Spinal cord (tissue), 10 donors: ENCODE results near the gene CWC22. TPM values are rescaled to one million over a fixed set of nuclear protein-coding genes. Genes with fewer than 3 reads are reported as not detected.
"Not testable (repeated sequence)": the region's sequence is repeated elsewhere in the genome, so short reads cannot be mapped to it uniquely, and the experiment has no call there.

Experiments used
- DNase-seq, 6 donors: peaks; one replicate each; pipeline versions ENCODE4 v3.0.0 to v3.0.0-alpha.2; 2013 to 2015; ENCODE audit warnings: low spot score in 6 of 6, low read depth in 4 of 6
- H3K27ac ChIP-seq: one replicate; pipeline ENCODE4 v1.5.1; 2013; ENCODE audit warnings: low read depth, low read length, control low read depth
- H3K27me3 ChIP-seq: one replicate; pipeline ENCODE4 v1.6.1; 2013; ENCODE audit warnings: low read length; ENCODE audit not compliant: control insufficient read depth, insufficient read depth
- H3K36me3 ChIP-seq: one replicate; pipeline ENCODE4 v1.6.1; 2013; ENCODE audit warnings: low read length; ENCODE audit not compliant: control insufficient read depth, insufficient read depth
- H3K4me1 ChIP-seq: one replicate; pipeline ENCODE4 v1.6.1; 2013; ENCODE audit warnings: low read length; ENCODE audit not compliant: control insufficient read depth, insufficient read depth
- H3K4me3 ChIP-seq: one replicate; pipeline ENCODE4 v1.5.1; 2013; ENCODE audit warnings: low read depth, low read length, control low read depth
- H3K9me3 ChIP-seq: one replicate; pipeline ENCODE4 v1.6.1; 2013; ENCODE audit warnings: low read length; ENCODE audit not compliant: control insufficient read depth, insufficient read depth
- WGBS: methylation state at CpG from one replicate; pipeline ENCODE4 v1.1.5; 2013; ENCODE audit warnings: missing lambda C conversion rate; ENCODE audit not compliant: insufficient coverage; 5-methylcytosine and 5-hydroxymethylcytosine counted together
- polyA plus RNA-seq, 2 donors: library from polyadenylated mRNA; unstranded; fragments of 120-200 nt; gene quantifications; one replicate each; pipeline ENCODE4 v1.2.1, GENCODE V29; 2013; ENCODE audit not compliant: insufficient read length in 2 of 2
- total RNA-seq, 2 donors: library from RNA; depleted of rRNA in 1 of 2; stranded (reverse); fragments of 120-200 nt in 1 of 2; fragments of >200 nt in 1 of 2; gene quantifications; one replicate each; pipeline versions ENCODE4 v1.2.3 to v1.2.4, GENCODE V29; 2013 to 2014
- donor health status: healthy.

Gene CWC22
- total and polyA plus RNA-seq, 4 donors = 17.1 to 27.2 (median 21.1) TPM

DNA sequence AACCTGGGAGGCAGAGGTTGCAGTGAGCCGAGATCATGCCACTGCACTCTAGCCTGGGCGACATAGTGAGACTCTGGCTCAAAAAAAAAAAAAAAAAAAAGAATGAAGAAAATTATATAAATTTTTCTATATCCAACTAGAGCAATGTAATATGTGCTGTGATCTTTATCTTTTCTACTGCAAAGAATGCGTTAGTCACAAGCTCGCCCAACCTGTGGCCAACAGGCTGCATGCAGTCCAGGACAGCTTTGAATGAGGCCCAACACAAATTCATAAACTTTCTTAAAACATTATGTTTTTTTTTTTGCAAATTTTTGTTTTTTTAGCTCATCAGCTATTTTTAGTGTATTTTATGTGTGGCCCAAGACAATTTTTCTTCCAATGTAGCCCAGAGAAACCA is 48.8 kb downstream of the CWC22 start:
- H3K36me3 ChIP-seq, H3K4me1 ChIP-seq, H3K27me3 ChIP-seq, H3K4me3 ChIP-seq, H3K9me3 ChIP-seq, H3K27ac ChIP-seq, DNase-seq: not testable (repeated sequence)
- WGBS = no CpG with 5 or more reads among the region's 4 CpGs

DNA sequence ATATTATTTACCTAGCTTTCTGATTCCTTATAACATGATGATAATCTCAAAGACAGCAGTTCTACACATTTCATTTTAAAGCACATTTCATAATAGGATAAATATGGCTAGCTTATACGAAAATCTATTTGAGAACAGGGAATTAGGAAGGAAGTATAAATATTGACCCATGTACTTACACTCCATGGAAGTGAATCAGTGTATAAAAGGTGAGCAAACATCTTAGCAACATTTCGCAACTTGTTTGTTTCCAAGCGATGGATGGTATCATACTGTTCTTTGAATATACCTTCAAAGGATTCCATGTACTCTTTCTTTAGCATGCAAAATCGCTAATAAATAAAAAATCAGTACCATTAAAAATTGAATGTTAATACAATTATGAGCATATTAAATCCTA is 53.1 kb downstream of the CWC22 start:
- no peak for DNase-seq
- Histone ChIP-seq H3K27ac (no peak overlapping the region), H3K4me1 (no peaks in the 10 kb centered on the region), H3K9me3 (no peaks in the 10 kb centered on the region), H3K4me3 (no peak overlapping the region), H3K27me3 (no peaks in the 10 kb centered on the region), H3K36me3 (peaks cover 7% of the 10 kb centered on the region)
- WGBS = no CpG with 5 or more reads among the region's 4 CpGs

DNA sequence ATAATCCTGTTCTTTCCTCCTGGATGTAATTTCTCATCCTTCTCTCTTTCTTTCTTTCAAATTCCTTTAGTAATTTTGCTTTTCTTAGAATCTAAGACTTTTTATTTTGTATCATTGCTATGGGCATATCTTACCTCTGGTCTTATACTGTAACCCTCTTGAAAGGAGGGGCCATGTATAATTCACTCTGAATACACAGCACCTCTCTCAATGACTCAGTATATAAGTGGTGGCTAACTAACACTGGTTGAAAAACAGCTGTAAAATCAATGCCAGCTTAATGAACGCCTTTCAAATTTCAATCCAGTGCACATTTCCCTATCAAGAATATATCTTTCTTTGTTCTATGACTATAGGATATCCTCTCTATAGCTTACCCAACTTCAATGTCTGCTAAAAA is 53.7 kb downstream of the CWC22 start:
- no peaks in the 10 kb centered on the region for H3K4me1 ChIP-seq
- DNase-seq = no peak
- WGBS = no CpG with 5 or more reads among the region's 1 CpG
- H3K27ac ChIP-seq = no peak overlapping the region
- no peaks in the 10 kb centered on the region for H3K9me3 ChIP-seq
- peaks cover 7% of the 10 kb centered on the region for H3K36me3 ChIP-seq
- H3K4me3 ChIP-seq = no peak overlapping the region
- no peaks in the 10 kb centered on the region for H3K27me3 ChIP-seq

DNA sequence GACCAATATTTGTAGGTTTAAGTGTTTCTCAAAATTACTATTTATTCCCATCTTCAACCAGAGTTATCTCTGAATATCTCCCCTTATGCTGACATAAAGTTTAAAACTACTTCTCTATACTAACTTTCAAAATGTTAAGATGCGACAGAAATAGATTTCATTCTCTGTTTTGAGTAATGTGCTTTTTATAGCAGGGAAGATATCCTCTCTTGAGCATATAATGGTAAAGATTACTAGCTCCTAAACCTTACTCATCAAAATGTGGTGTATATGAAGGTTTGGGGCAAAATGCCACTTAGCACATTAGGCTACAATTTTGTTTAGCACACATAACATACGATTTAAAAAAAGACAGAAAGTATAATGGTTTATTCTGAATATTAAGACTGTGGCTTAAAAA is 54.4 kb downstream of the CWC22 start:
- Histone ChIP-seq H3K27ac (no peak overlapping the region), H3K27me3 (no peaks in the 10 kb centered on the region), H3K4me1 (no peaks in the 10 kb centered on the region), H3K36me3 (peaks cover 4% of the 10 kb centered on the region), H3K4me3 (no peak overlapping the region), H3K9me3 (no peaks in the 10 kb centered on the region)
- no peak for DNase-seq
- WGBS = no CpG with 5 or more reads among the region's 2 CpGs

DNA sequence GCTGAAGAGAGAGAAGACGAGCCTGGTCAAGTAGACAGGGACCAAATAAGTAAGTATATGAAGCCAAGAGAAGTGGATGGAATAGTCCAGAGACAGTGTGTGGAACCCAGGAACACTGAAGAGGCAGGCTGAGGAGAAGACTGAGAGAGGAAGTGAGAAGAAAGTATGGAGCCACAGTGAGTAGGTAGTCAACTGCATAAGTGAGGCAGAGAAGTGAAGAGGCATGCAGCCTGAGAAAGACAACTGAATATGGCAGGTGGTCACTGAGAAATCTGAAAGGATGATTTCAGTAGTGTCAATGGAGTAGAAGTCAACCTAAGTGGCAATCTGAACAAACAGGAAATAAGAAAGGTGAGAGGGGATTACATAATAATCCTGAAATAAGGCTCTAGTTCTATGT is 55.4 kb downstream of the CWC22 start:
- Histone ChIP-seq H3K27me3 (no peaks in the 10 kb centered on the region), H3K9me3 (no peaks in the 10 kb centered on the region), H3K4me1 (no peaks in the 10 kb centered on the region), H3K27ac (no peak overlapping the region), H3K36me3 (peaks cover 4% of the 10 kb centered on the region), H3K4me3 (no peak overlapping the region)
- no peak for DNase-seq
- 100% methylated on average over 1 of the region's 1 CpG for WGBS

DNA sequence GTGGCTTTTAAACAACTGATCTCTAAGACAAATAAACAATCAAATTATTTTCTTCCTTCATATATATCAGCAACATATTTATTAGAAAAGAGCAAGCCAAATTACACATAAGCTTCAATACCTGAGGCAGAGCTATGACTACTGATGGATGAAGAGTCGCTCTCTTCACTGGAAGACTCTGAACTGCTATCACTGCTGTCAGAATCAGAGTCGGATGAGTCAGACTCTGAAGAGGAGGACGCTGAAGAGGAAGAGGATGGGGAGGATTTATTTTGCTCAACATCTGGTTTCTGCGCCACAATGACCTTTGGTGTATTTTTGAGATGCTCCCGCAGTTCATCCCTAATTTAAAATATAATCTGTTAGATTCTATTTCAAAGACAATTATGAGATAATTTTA is 56.7 kb downstream of the CWC22 start:
- Histone ChIP-seq H3K27ac (no peak overlapping the region), H3K27me3 (no peaks in the 10 kb centered on the region), H3K4me3 (no peak overlapping the region), H3K36me3 (peaks cover 4% of the 10 kb centered on the region), H3K9me3 (no peaks in the 10 kb centered on the region), H3K4me1 (no peaks in the 10 kb centered on the region)
- DNase-seq = no peak
- WGBS = 86% methylated on average over 2 of the region's 5 CpGs

DNA sequence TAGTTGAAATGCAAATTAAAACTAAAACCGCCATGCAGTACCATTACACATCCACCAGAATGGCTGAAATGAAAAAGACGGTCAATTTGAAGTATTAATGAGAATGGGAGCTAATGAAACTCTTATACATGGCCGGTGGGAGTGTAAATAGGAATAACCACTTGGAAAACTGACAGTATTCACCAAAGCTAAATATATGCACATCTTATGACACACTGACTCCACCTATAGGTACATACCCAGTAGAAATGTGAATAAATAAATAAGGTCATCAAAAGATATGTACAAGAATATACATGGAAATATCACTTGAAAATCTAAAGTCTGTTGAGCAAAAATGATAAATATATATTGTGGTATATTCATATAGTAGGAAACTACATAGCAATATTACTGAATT is 57.7 kb downstream of the CWC22 start:
- Histone ChIP-seq H3K4me1 (no peaks in the 10 kb centered on the region), H3K36me3 (peaks cover 4% of the 10 kb centered on the region), H3K4me3 (no peak overlapping the region), H3K27ac (no peak overlapping the region), H3K27me3 (no peaks in the 10 kb centered on the region), H3K9me3 (no peaks in the 10 kb centered on the region)
- DNase-seq = no peak
- no CpG with 5 or more reads among the region's 3 CpGs for WGBS

DNA sequence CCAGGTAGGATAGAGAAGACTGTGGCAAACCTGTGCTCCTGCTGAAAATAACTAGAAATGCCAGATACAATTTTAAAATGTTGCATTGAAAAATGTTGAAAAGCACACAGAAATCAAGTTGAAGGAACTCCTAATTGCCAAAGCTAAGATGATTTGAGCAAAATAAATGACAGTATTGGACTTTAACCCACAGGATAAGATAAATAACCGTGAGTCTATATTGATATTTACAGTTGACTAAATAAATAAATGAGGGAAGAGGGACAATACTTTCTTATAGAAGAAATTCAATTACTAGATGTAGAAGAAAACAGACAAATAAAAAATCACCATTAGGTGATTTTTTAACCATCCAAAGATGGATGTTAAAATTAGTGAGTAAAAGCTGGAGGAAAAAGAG is 59.0 kb downstream of the CWC22 start:
- Histone ChIP-seq H3K36me3 (peaks cover 4% of the 10 kb centered on the region), H3K27me3 (no peaks in the 10 kb centered on the region), H3K27ac (no peak overlapping the region), H3K4me3 (no peak overlapping the region), H3K9me3 (no peaks in the 10 kb centered on the region), H3K4me1 (no peaks in the 10 kb centered on the region)
- DNase-seq = no peak
- WGBS = no CpG with 5 or more reads among the region's 1 CpG

DNA sequence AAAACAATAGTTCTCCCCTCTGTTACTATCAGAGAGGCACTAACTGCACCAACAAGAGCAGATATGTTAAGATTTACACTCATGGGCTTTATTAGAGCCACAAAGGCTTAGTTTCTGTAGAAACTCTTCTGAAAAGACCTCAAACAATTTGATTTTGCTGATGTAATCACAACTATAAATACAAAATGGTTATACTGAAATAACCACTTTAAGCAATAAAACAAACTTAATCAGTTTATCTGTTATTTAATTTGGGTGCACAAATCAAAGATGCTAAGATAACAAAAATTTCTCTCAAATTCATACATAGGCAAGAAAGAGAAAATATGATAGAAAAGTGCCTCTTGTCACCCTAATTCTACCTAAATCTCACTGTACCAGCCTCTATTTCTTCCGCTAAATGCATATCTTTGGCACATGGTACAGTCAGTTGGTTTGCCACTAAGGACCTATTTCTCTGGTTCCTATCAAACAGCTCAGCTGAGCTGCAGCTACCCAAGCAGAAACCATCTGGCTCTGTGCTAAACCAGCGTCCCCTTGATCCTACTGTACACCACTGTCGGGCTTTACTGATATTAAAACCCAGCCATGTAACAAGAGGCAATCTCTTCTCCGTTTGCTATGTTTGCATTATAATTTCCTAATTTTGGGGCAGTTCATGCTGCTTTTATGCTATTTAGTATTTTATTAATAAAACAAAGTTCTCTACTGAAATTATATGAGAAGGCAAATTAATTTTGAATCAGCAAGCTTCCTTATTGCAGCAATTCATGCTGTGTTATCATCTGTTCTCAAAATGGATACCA is 60.1 kb downstream of the CWC22 start:
- no peak overlapping the region for H3K27ac ChIP-seq
- no peak overlapping the region for H3K4me3 ChIP-seq
- no peaks in the 10 kb centered on the region for H3K27me3 ChIP-seq
- no peaks in the 10 kb centered on the region for H3K9me3 ChIP-seq
- H3K36me3 ChIP-seq = peaks cover 4% of the 10 kb centered on the region
- H3K4me1 ChIP-seq = no peaks in the 10 kb centered on the region
- 63% methylated on average over 2 of the region's 4 CpGs for WGBS
- DNase-seq = peak in 2 of 6 donors; percentile 2 to 82

DNA sequence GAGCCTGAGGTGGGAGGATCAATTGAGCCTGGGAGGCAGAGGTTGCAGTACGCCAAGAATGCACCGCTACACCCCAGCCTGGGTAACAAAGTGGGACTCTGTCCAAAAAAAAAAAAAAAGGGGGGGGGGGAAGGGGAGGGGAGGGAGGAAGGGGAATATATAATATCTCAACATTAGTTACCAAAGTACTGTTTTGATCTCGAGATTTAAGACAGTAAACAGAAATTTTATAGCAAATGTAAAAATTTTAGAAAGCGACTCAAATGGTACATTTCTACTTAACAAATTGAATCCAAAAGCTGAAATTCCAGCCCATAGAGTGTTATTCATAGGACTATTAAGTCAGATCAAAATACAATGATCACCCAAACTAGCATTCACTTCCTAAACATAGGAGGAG is 60.8 kb downstream of the CWC22 start:
- no peaks in the 10 kb centered on the region for H3K4me1 ChIP-seq

More for the DNA sequence above, 60.8 kb downstream of the CWC22 start:
- Histone ChIP-seq H3K9me3 (no peaks in the 10 kb centered on the region), H3K27ac (no peak overlapping the region), H3K4me3 (no peak overlapping the region), H3K27me3 (no peaks in the 10 kb centered on the region), H3K36me3 (no peaks in the 10 kb centered on the region)
- no CpG with 5 or more reads among the region's 4 CpGs for WGBS
- no peak for DNase-seq
